IPS-20b (cell line): ENCODE measurements around the gene RPS21.

Experiments
- H3K27ac ChIP-seq: one replicate; pipeline ENCODE4 v1.5.1; 2013; ENCODE audit warnings: low read length
- H3K27me3 ChIP-seq: 2 replicates; pipeline ENCODE4 v1.6.1; 2013; ENCODE audit warnings: mild to moderate bottlenecking, low read length, inconsistent platforms; ENCODE audit not compliant: insufficient read depth
- H3K36me3 ChIP-seq: 2 replicates; pipeline ENCODE4 v1.6.1; 2013; ENCODE audit warnings: low read depth, mild to moderate bottlenecking, inconsistent platforms, low read length, moderate library complexity; ENCODE audit not compliant: insufficient read depth
- H3K4me1 ChIP-seq: 2 replicates; pipeline ENCODE4 v1.6.1; 2013; ENCODE audit warnings: mild to moderate bottlenecking, control low read depth, inconsistent platforms, low read length, moderate library complexity; ENCODE audit not compliant: insufficient read depth
- H3K4me3 ChIP-seq: 2 replicates; pipeline ENCODE4 v1.5.1; 2013; ENCODE audit warnings: mild to moderate bottlenecking, low read length, inconsistent platforms
- H3K9ac ChIP-seq: 2 replicates; pipeline ENCODE4 v1.6.1; 2013; ENCODE audit warnings: low read depth, mild to moderate bottlenecking, inconsistent platforms, low read length, moderate library complexity
- H3K9me3 ChIP-seq: 2 replicates; pipeline ENCODE4 v1.6.1; 2013; ENCODE audit warnings: mild to moderate bottlenecking, low read depth, low read length, inconsistent platforms; ENCODE audit not compliant: insufficient read depth

RPS21 gene

DNA sequence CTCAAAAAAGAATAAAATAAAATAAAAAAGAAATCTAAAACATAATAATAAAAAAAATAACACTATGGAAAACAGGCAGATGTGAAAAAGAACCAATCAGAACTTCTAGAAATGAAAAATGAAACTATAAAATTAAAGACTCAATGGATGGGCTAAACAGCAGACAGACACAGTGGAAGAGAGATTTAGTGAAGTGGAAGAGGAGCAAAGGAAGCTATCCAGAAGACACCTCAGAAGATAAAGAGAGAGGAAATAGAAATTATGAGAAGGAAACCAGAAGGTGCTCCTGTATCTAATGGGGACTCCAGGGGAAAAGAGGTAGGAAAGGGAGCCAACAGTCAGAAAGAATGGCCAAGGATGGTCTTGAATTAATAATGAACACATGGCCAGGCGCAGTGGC, 38.3 kb upstream of the RPS21 start:
- Histone ChIP-seq H3K36me3 (peaks cover 75% of the 10 kb centered on the region), H3K9ac (no peak overlapping the region), H3K4me3 (no peak overlapping the region), H3K27ac (no peak overlapping the region), H3K9me3 (no peaks in the 10 kb centered on the region), H3K27me3 (no peaks in the 10 kb centered on the region), H3K4me1 (no peaks in the 10 kb centered on the region)

DNA sequence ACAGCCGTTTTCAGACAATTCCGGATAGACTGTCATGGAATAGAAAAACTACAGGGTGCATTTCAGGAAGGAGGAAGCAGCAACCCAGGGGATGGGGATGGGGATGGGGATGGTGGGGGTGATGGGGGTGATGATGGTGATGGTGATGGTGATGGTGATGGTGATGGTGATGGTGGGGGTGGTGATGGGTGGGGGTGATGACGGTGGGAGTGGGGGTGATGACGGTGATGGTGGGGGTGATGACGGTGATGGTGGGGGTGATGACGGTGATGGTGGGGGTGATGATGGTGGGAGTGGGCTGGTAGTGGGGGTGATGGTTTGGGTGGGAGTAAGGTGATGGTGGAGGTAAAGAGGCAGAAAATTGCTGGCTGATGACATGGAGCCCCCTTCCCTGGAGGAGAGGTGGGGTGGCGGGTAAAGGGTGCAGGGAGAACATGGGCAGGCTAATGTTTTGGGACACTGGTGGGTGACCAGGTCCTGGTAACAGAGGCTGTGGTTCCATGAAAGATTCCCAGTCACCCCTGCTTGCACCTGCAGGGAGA, 37.3 kb upstream of the RPS21 start:
- Histone ChIP-seq H3K4me3 (no peak overlapping the region), H3K9me3 (no peaks in the 10 kb centered on the region), H3K27ac (no peak overlapping the region), H3K36me3 (peaks cover 65% of the 10 kb centered on the region), H3K27me3 (no peaks in the 10 kb centered on the region), H3K9ac (no peak overlapping the region), H3K4me1 (peaks cover 3% of the 10 kb centered on the region; the same call in 1 of the 2 replicates)

DNA sequence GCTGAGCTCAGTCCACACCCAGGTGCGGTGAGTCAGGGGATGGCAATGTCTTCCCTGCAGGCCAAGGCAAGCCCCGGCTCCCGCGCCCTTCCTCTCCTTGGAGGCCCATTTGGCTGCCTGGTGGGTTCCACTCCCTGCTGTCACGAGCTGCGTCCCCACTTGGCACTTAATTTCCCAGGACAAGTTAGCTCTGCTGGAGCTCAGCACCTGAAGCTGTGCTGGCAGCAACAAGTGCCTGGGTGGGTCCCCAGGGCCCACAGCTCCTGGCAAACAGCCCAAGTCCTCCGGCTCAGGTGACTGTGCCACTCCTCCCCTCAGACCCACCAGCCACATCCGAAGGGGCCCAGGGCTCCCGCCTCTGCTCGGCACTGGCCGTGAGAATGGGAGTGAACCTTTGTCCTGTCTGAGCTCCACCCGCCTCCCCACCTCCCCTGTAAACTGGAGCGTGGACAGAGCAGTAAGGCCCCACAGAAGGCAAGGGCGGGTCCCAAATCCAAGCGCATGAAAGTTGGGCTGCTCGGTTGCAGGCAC, 36.7 kb upstream of the RPS21 start:
- no peak overlapping the region for H3K9ac ChIP-seq
- H3K4me1 ChIP-seq: peaks cover 8% of the 10 kb centered on the region; the same call in 1 of the 2 replicates
- no peaks in the 10 kb centered on the region for H3K27me3 ChIP-seq
- H3K4me3 ChIP-seq: no peak overlapping the region
- H3K27ac ChIP-seq: no peak overlapping the region
- peaks cover 61% of the 10 kb centered on the region for H3K36me3 ChIP-seq
- H3K9me3 ChIP-seq: no peaks in the 10 kb centered on the region

DNA sequence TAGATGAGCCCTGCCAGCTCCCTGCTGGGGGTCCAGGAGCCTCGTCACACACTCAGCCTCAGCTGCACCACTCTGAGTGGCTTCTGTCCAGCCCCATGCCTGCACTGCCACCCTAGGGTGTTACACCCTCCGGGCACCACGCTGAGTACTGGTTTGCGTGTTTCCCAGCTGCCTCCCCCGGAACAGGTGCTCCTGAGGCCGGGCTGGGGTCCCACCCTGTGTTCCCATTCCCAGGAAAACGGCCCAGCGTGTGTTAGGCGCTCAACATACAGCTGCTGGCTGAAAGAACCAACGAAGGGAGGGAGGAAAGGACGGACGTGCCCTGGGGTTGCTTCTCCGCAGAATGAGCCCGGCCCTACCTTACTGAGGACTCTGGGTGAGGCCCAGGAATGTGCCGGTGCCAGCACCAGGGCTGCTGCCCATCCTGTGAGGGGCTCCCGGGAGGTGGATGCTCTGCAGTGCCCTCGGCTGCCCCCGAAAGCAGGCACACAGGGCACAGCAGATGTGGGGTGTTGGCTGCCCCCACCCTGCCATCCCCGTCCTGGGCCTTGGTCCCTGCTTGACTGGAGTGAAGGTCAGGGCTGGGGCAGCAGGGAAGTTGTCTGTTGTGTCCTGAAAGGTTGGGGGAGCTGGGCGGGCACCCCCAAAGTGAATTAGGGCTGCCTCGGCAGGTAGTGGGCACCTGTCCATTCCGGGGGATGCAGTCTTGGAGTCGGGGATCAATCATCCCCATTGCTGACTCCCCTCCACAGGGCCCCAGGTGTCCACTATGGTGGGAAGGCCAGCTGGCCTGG, 36.1 kb upstream of the RPS21 start:
- Histone ChIP-seq H3K4me3 (no peak overlapping the region), H3K9ac (no peak overlapping the region), H3K27me3 (no peaks in the 10 kb centered on the region), H3K4me1 (peaks cover 15% of the 10 kb centered on the region; the same call in 1 of the 2 replicates), H3K36me3 (peaks cover 56% of the 10 kb centered on the region), H3K9me3 (no peaks in the 10 kb centered on the region), H3K27ac (no peak overlapping the region)

DNA sequence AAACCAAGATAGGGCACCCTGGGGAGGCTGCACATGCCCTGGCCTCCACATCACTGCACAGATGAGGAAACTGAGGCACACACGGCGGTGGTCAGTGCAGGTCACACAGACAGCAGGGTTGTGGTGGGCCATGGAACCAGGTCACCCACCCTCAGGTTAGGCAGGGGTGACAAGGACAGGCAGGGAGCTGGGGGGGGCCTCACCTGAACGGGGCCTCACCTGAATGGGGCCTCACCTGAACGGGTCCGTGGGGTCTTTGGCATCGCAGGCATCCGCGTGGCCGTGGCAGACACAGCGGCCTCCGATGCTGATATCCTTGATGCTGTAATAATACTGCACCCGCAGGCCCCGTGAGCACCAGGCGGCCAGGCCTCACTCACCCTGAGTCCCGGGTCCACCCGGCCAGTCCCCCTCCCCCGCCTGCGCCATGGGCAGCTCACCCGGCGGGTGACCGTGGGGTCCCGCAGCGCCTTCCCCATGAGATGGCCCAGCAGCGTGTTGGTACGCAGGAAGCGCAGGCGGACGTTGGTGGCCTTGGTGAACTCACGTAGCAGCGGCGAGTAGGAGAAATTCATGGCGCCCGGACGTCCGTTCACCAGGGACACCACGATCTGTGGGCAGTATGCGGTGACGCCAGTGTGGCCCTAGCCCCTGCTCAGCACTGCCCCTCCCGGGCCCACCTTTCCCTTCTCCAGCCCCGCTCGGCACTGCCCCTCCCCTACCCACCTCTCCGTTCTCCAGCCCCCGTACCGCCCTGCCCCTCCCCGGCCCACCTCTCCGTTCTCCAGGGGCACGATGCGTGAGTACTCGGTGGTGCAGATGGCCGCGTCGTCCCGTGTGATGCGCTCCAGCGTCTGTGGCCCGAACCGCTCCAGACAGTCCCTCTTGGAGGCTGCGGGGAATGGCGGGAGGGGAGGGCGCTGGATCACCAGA, 35.2 kb upstream of the RPS21 start:
- Histone ChIP-seq H3K9me3 (no peaks in the 10 kb centered on the region), H3K9ac (no peak overlapping the region), H3K4me3 (no peak overlapping the region), H3K27me3 (no peaks in the 10 kb centered on the region), H3K4me1 (peaks cover 18% of the 10 kb centered on the region; the same call in 1 of the 2 replicates), H3K27ac (no peak overlapping the region), H3K36me3 (peaks cover 47% of the 10 kb centered on the region)

DNA sequence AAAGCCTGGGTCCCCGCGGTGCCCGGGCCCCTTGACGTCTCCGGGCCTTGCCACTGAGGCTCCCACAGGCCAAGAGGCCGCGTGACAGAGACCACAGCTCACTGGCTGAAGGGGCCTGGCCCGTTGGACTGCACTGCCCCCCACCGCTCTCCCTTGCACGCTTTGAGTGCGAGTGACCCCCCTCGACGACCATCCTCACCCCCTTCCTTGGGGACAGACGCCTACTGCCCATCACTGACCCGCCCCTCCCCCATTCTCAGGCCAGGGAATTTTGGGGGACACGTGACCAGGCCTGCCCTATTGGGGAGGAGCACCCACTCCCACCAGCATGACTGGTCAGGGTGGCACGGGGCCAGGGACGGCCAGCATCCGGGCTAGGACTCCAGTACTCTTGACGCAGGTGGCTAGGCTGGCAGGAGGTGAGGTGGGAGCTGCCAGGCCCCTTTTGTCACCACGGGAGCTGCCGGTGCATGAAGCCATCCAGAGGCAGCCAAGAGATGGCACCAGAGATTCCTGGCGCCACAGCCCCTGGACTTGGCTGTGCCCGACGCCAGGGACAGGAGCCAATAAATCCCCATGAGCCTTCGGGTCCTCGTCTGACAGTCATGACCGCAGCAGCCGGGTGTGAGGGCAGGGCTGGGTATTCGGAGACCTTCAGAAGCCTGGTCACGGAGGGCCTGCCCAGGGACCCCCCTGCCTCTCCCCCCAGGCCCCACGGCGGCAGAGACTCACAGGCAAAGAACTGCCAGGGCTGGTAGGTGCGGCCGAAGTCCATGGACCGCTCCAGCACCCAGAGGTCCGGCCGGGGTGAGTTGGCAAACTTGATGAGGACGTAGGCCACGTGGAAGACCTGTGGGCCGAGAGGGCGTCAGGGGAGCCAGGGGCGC, 34.3 kb upstream of the RPS21 start:
- peaks cover 18% of the 10 kb centered on the region; the same call in 1 of the 2 replicates for H3K4me1 ChIP-seq

DNA sequence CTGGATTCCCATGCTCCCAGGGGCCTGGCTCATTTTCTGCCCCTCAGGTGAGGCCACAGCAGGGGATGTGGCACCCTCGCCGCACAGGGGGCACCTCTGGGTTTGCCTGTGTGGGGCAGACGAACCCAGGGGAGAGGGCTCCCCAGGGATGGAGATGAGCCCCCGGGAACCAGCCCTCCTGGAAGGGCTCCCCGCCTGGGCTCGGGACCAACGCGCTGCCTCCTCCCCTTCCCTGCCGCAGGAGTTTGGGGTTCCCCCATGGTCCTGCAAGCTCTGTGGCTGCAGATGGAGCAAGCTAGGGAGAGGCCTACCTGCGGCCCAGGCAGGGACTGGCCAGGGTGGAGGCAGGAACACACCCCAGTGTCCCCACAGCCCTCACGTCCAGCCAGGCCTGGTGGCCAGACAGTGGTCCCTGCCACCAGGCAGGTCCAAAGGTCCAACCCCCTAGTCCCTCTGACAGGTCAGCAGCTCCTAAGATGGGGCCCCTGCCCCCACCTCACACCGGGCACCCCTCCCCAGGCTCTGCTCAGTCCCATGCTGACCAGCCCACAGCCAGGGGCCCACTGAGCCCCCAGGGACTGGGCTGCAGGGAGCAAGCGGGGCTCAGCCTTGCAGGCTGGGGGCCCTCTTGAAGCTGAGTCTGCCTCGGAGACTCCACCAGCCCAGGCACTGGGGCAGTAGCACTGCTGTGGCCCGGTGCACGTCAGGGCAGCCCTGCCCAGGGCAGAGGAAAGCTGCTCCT, 33.4 kb upstream of the RPS21 start:
- Histone ChIP-seq H3K27ac (no peak overlapping the region), H3K27me3 (no peaks in the 10 kb centered on the region), H3K9ac (no peak overlapping the region), H3K36me3 (peaks cover 32% of the 10 kb centered on the region), H3K9me3 (no peaks in the 10 kb centered on the region), H3K4me3 (no peak overlapping the region), H3K4me1 (peaks cover 18% of the 10 kb centered on the region; the same call in 1 of the 2 replicates)

More for the DNA sequence above, 34.3 kb upstream of the RPS21 start:
- no peaks in the 10 kb centered on the region for H3K9me3 ChIP-seq
- no peak overlapping the region for H3K27ac ChIP-seq
- no peaks in the 10 kb centered on the region for H3K27me3 ChIP-seq
- peaks cover 38% of the 10 kb centered on the region for H3K36me3 ChIP-seq
- H3K9ac ChIP-seq: no peak overlapping the region
- H3K4me3 ChIP-seq: no peak overlapping the region

DNA sequence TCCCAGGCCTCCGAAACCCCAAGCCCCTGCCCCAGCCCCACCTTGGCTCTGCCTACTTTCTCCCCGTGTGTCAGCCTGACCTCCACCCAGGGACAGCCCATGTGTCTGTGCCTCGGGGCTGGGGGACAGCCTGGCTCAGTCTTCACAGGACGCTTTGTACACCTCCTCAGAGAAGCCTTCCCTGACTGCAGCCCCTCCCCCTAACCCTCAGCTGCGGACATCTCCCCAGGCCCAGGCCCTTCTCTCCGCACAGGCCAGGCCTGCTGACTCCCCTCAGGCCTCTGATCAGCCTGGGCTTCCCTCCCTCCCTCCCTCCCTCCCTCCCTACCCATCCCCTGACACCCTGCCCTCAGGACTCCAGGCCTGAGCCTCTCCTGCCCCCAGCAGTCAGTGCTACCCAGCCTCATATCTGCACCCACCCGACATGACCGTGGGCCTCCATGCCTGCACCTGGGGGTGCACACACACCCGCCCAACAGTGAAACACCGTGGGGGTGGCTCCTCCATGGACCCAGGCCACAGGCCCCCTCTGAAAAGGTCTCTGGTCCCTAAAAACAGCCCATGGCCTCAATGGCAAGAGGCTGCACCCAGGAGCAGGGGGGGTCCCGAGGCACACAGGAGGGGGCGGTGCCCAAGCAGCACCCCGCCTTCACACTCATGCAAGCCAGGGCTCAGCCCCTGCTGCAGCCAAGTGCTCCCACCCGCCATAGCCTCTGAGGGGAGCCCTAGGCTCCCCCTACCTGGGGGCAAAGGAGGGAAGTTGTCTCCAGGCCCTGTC, 32.7 kb upstream of the RPS21 start:
- H3K4me3 ChIP-seq: no peak overlapping the region
- H3K4me1 ChIP-seq: peaks cover 18% of the 10 kb centered on the region; the same call in 1 of the 2 replicates
- H3K27ac ChIP-seq: no peak overlapping the region
- H3K36me3 ChIP-seq: peaks cover 36% of the 10 kb centered on the region
- no peak overlapping the region for H3K9ac ChIP-seq
- no peaks in the 10 kb centered on the region for H3K9me3 ChIP-seq
- H3K27me3 ChIP-seq: no peaks in the 10 kb centered on the region

DNA sequence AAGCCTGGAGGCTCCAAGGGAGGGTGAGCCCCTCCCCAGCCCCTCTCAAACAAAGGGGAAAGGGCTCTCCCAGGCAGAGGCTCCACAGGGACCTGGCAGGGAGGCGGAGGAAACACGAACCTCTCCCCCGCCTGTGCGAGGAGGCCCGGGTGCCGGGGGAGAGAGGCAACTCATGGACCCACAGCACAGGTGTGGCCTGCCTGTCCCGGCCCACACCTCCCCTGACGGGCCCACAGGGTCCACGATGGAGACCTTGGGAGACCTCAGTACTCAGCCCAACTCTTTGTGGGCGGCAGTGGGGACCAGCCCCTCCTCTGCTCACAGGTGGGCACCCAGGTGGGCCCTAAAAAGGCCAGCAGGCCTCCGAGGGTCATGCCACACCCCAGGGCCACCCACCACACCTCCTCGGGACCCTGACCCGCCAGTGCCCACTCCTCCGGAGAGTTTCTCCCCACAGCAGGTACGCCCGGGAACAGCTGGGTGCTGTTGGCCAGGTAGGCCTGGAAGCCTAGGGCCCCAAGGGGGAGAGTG, 32.0 kb upstream of the RPS21 start:
- Histone ChIP-seq H3K27ac (no peak overlapping the region), H3K4me3 (no peak overlapping the region), H3K9me3 (no peaks in the 10 kb centered on the region), H3K27me3 (no peaks in the 10 kb centered on the region), H3K9ac (peak overlapping the region; percentile 57; the same call in 1 of the 2 replicates), H3K4me1 (peaks cover 18% of the 10 kb centered on the region; the same call in 1 of the 2 replicates), H3K36me3 (peaks cover 35% of the 10 kb centered on the region)
